GM23338 (cell line): ENCODE measurements around the gene TXNDC15. TPM values are rescaled to one million over a fixed set of nuclear protein-coding genes. Genes with fewer than 3 reads are reported as not detected.
"Not testable (repeated sequence)": the region's sequence is repeated elsewhere in the genome, so short reads cannot be mapped to it uniquely, and the experiment has no call there.

Experiments
- ATAC-seq: fragments of 200-7000 bp; cut with Tn5 transposase; 3 replicates; pipeline ENCODE4 v1.9.1; 2020
- DNase-seq: peaks from one replicate; pipeline ENCODE4 v3.0.0-alpha.2; 2015; ENCODE audit warnings: low spot score
- H2AFZ ChIP-seq: fragments of 200-600 bp; sonication (generic); 2 replicates; pipeline ENCODE4 v1.8.0; 2016; ENCODE audit warnings: antibody characterized with exemption, mild to moderate bottlenecking, moderate library complexity
- H3F3A ChIP-seq: fragments of 200-600 bp; sonication (generic); replicated peaks from 2 replicates; pipeline ENCODE4 v1.8.0; 2017; ENCODE audit warnings: antibody characterized with exemption, mixed run types, low read depth
- H3K27ac ChIP-seq: fragments of 200-600 bp; sonication (generic); 2 replicates; pipeline ENCODE4 v1.6.1; 2016; ENCODE audit warnings: low read depth
- H3K27me3 ChIP-seq: fragments of 200-600 bp; sonication (generic); 2 replicates; pipeline ENCODE4 v1.8.0; 2016; ENCODE audit warnings: mild to moderate bottlenecking, mixed run types, moderate library complexity; ENCODE audit not compliant: insufficient read depth
- H3K36me3 ChIP-seq: fragments of 200-600 bp; sonication (generic); 2 replicates; pipeline ENCODE4 v1.8.0; 2016; ENCODE audit warnings: mild to moderate bottlenecking; ENCODE audit not compliant: insufficient read depth
- H3K4me1 ChIP-seq: fragments of 200-600 bp; sonication (generic); 2 replicates; pipeline ENCODE4 v1.8.0; 2016; ENCODE audit warnings: mild to moderate bottlenecking, moderate library complexity; ENCODE audit not compliant: insufficient read depth
- H3K4me2 ChIP-seq: fragments of 200-600 bp; sonication (generic); 2 replicates; pipeline ENCODE4 v1.7.1; 2017; ENCODE audit warnings: mixed run types
- H3K4me3 ChIP-seq: fragments of 200-600 bp; sonication (generic); 2 replicates; pipeline ENCODE4 v1.6.1; 2016; ENCODE audit warnings: mixed run types
- H3K79me2 ChIP-seq: fragments of 200-600 bp; sonication (generic); replicated peaks from 2 replicates; pipeline ENCODE4 v1.8.0; 2017; ENCODE audit warnings: mild to moderate bottlenecking; ENCODE audit not compliant: insufficient read depth
- H3K9me2 ChIP-seq: fragments of 200-600 bp; sonication (generic); 2 replicates; pipeline ENCODE4 v1.8.0; 2017; ENCODE audit not compliant: insufficient read depth
- H4K20me1 ChIP-seq: fragments of 200-600 bp; sonication (generic); replicated peaks from 2 replicates; pipeline ENCODE4 v1.8.0; 2017; ENCODE audit warnings: mild to moderate bottlenecking; ENCODE audit not compliant: insufficient read depth
- H3K27ac Mint-ChIP-seq: 2 replicates; pipeline ENCODE4 v1.8.0; 2020; ENCODE audit warnings: inconsistent platforms, mild to moderate bottlenecking, moderate library complexity, mixed read lengths
- H3K27me3 Mint-ChIP-seq: 3 replicates; pipeline ENCODE4 v1.8.0; 2022; ENCODE audit warnings: low read depth, mild to moderate bottlenecking, moderate library complexity, mixed read lengths, inconsistent platforms; ENCODE audit not compliant: insufficient read depth, poor library complexity
- H3K36me3 Mint-ChIP-seq: 3 replicates; pipeline ENCODE4 v1.8.0; 2021; ENCODE audit warnings: low read depth, mild to moderate bottlenecking, inconsistent platforms, moderate library complexity, mixed read lengths
- H3K4me1 Mint-ChIP-seq: 3 replicates; pipeline ENCODE4 v1.8.0; 2020; ENCODE audit warnings: mild to moderate bottlenecking, inconsistent platforms, mixed read lengths
- H3K4me3 Mint-ChIP-seq: 3 replicates; pipeline ENCODE4 v1.8.0; 2021; ENCODE audit warnings: moderate library complexity, mild to moderate bottlenecking, inconsistent platforms, mixed read lengths
- H3K9me3 Mint-ChIP-seq: 3 replicates; pipeline ENCODE4 v1.8.0; 2020; ENCODE audit warnings: moderate library complexity, mild to moderate bottlenecking, inconsistent platforms, mixed read lengths
- JUNB ChIP-seq: IDR thresholded peaks from one replicate; pipeline ENCODE4 v1.6.1; 2016; ENCODE audit warnings: antibody characterized with exemption; ENCODE audit not compliant: unreplicated experiment
- POLR2AphosphoS5 ChIP-seq: IDR thresholded peaks from 2 replicates; pipeline ENCODE4 v1.6.1; 2016; ENCODE audit warnings: antibody characterized with exemption, low read depth
- STAT1 ChIP-seq: IDR thresholded peaks from one replicate; pipeline ENCODE4 v1.6.1; 2016; ENCODE audit warnings: antibody characterized with exemption; ENCODE audit not compliant: unreplicated experiment
- polyA plus RNA-seq: library from polyadenylated mRNA; unstranded; fragments of >200 nt; fragmentation: Nextera tagmentation; extraction: Ambion mirVana; gene quantifications from 2 replicates; pipeline ENCODE4 v1.2.1, GENCODE V29; 2016
- total RNA-seq: library from RNA; depleted of rRNA; stranded (reverse); fragments of >200 nt; shearing (Covaris generic); gene quantifications from 2 replicates; pipeline ENCODE4 v1.2.3, GENCODE V29; 2014
- TF ChIP-seq, protein P1 (sequence below): IDR thresholded peaks from one replicate; pipeline ENCODE4 v1.6.1; 2018; ENCODE audit warnings: antibody characterized with exemption; ENCODE audit not compliant: unreplicated experiment

Gene TXNDC15
- total and polyA plus RNA-seq, 2 experiments from 2014 or later, result 24.4 to 28.5 TPM

GRCh38 chr5:134879456-134879855 lies 5.3 kb downstream of the TXNDC15 start:
- H3K36me3 Mint-ChIP-seq, result peaks cover 5% of the 10 kb centered on the region
- DNase-seq (no peak), ATAC-seq (no peak)
- H3K27ac ChIP-seq, result no peak overlapping the region
- H3K4me2 ChIP-seq, result no peak overlapping the region
- peaks cover 12% of the 10 kb centered on the region for H3K27me3 Mint-ChIP-seq
- H3K4me3 Mint-ChIP-seq, result no peak overlapping the region
- H3K4me1 ChIP-seq, result peaks cover 4% of the 10 kb centered on the region; the same call in 1 of the 2 replicates
- peaks cover 5% of the 10 kb centered on the region; the same call in 2 of the 3 replicates for H3K9me3 Mint-ChIP-seq
- no peaks in the 10 kb centered on the region for H4K20me1 ChIP-seq
- no peak overlapping the region for H3K4me3 ChIP-seq
- H3K9me2 ChIP-seq, result no peaks in the 10 kb centered on the region
- no peaks in the 10 kb centered on the region for H3K36me3 ChIP-seq
- H3F3A ChIP-seq, result 0 out of 2 replicates have a peak, but pooled peaks cover 6% of the 10 kb centered on the region
- TF ChIP-seq JUNB (no peak), STAT1 (no peak), POLR2AphosphoS5 (no peak)
- TF ChIP-seq, protein P1, sequence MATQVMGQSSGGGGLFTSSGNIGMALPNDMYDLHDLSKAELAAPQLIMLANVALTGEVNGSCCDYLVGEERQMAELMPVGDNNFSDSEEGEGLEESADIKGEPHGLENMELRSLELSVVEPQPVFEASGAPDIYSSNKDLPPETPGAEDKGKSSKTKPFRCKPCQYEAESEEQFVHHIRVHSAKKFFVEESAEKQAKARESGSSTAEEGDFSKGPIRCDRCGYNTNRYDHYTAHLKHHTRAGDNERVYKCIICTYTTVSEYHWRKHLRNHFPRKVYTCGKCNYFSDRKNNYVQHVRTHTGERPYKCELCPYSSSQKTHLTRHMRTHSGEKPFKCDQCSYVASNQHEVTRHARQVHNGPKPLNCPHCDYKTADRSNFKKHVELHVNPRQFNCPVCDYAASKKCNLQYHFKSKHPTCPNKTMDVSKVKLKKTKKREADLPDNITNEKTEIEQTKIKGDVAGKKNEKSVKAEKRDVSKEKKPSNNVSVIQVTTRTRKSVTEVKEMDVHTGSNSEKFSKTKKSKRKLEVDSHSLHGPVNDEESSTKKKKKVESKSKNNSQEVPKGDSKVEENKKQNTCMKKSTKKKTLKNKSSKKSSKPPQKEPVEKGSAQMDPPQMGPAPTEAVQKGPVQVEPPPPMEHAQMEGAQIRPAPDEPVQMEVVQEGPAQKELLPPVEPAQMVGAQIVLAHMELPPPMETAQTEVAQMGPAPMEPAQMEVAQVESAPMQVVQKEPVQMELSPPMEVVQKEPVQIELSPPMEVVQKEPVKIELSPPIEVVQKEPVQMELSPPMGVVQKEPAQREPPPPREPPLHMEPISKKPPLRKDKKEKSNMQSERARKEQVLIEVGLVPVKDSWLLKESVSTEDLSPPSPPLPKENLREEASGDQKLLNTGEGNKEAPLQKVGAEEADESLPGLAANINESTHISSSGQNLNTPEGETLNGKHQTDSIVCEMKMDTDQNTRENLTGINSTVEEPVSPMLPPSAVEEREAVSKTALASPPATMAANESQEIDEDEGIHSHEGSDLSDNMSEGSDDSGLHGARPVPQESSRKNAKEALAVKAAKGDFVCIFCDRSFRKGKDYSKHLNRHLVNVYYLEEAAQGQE, result no peak
- H3K27ac Mint-ChIP-seq, result peak overlapping the region; percentile 56; the same call in 1 of the 2 replicates
- peaks cover 27% of the 10 kb centered on the region for H3K79me2 ChIP-seq
- no peaks in the 10 kb centered on the region for H3K27me3 ChIP-seq
- H3K4me1 Mint-ChIP-seq, result peaks cover 11% of the 10 kb centered on the region
- H2AFZ ChIP-seq, result no peak overlapping the region

- H3K79me2 ChIP-seq, result peaks cover 31% of the 10 kb centered on the region
- not testable (repeated sequence) for ATAC-seq, H3K4me1 ChIP-seq, H3K27me3 Mint-ChIP-seq, H4K20me1 ChIP-seq, H3K27me3 ChIP-seq, H3K36me3 ChIP-seq, H3K27ac Mint-ChIP-seq, H3K4me1 Mint-ChIP-seq, H2AFZ ChIP-seq, H3K9me3 Mint-ChIP-seq, H3K27ac ChIP-seq, H3K4me2 ChIP-seq, H3F3A ChIP-seq, H3K4me3 Mint-ChIP-seq, H3K9me2 ChIP-seq, H3K4me3 ChIP-seq, H3K36me3 Mint-ChIP-seq, DNase-seq
These were observed 6.8 kb downstream of the TXNDC15 start for GRCh38 chr5:134880937-134881336.

- not testable (repeated sequence) for H4K20me1 ChIP-seq, H3K4me3 Mint-ChIP-seq, H3K27me3 Mint-ChIP-seq, H3K36me3 Mint-ChIP-seq, H3K4me3 ChIP-seq, H3F3A ChIP-seq, H3K9me3 Mint-ChIP-seq, H3K27ac ChIP-seq, ATAC-seq, H3K4me2 ChIP-seq, H3K9me2 ChIP-seq, H3K27ac Mint-ChIP-seq, DNase-seq, H3K4me1 ChIP-seq, H3K36me3 ChIP-seq, H3K4me1 Mint-ChIP-seq, H2AFZ ChIP-seq, H3K27me3 ChIP-seq
- H3K79me2 ChIP-seq, result peaks cover 28% of the 10 kb centered on the region
These were observed 7.5 kb downstream of the TXNDC15 start for GRCh38 chr5:134881711-134882110.
